Hepatocyte (in vitro differentiated cells): ENCODE data around the gene ACOXL. TPM values are rescaled to one million over a fixed set of nuclear protein-coding genes. Genes with fewer than 3 reads are reported as not detected.

ENCODE experiments used
- DNase-seq: peaks from one replicate; pipeline ENCODE4 v3.0.0-alpha.2; 2016; ENCODE audit warnings: low spot score
- H2AFZ ChIP-seq: fragments of 200-600 bp; sonication (generic); 2 replicates; pipeline ENCODE4 v1.6.0; 2016; ENCODE audit warnings: antibody characterized with exemption, mild to moderate bottlenecking
- H3K27ac ChIP-seq: fragments of 200-600 bp; sonication (generic); 2 replicates; pipeline ENCODE4 v1.5.1; 2016; ENCODE audit warnings: mild to moderate bottlenecking
- H3K27me3 ChIP-seq: fragments of 200-600 bp; sonication (generic); 2 replicates; pipeline ENCODE4 v1.6.1; 2016
- H3K36me3 ChIP-seq: fragments of 200-600 bp; sonication (generic); replicated peaks from 2 replicates; pipeline ENCODE4 v1.5.1; 2016; ENCODE audit warnings: low read depth; ENCODE audit not compliant: insufficient read depth
- H3K4me1 ChIP-seq: fragments of 200-600 bp; sonication (generic); 2 replicates; pipeline ENCODE4 v1.5.1; 2016; ENCODE audit warnings: mild to moderate bottlenecking, moderate library complexity; ENCODE audit not compliant: insufficient read depth
- H3K4me2 ChIP-seq: fragments of 200-600 bp; sonication (generic); 2 replicates; pipeline ENCODE4 v1.6.0; 2016
- H3K4me3 ChIP-seq: fragments of 200-600 bp; sonication (generic); 2 replicates; pipeline ENCODE4 v1.5.1; 2016; ENCODE audit warnings: mild to moderate bottlenecking
- H3K79me2 ChIP-seq: fragments of 200-600 bp; sonication (generic); 2 replicates; pipeline ENCODE4 v1.6.0; 2017; ENCODE audit warnings: mild to moderate bottlenecking
- H3K9me2 ChIP-seq: fragments of 200-600 bp; sonication (generic); replicated peaks from 2 replicates; pipeline ENCODE4 v1.6.0; 2017; ENCODE audit warnings: mild to moderate bottlenecking; ENCODE audit not compliant: insufficient read depth
- H3K9me3 ChIP-seq: fragments of 200-600 bp; sonication (generic); 2 replicates; pipeline ENCODE4 v1.5.1; 2016; ENCODE audit warnings: low read depth, mild to moderate bottlenecking
- H4K20me1 ChIP-seq: fragments of 200-600 bp; sonication (generic); 2 replicates; pipeline ENCODE4 v1.6.0; 2016; ENCODE audit warnings: mild to moderate bottlenecking; ENCODE audit not compliant: insufficient read depth, poor library complexity, severe bottlenecking
- EZH2 ChIP-seq: fragments of 200-600 bp; sonication (generic); IDR thresholded peaks from 2 replicates; pipeline ENCODE4 v1.6.1; 2016; ENCODE audit warnings: antibody characterized with exemption, mild to moderate bottlenecking, borderline replicate concordance
- EZH2phosphoT487 ChIP-seq: fragments of 200-600 bp; sonication (generic); IDR thresholded peaks from one replicate; pipeline ENCODE4 v1.6.1; 2018; ENCODE audit warnings: antibody characterized with exemption, mild to moderate bottlenecking, low read depth, moderate library complexity; ENCODE audit not compliant: unreplicated experiment, severe bottlenecking
- WGBS: methylation state at CpG from one replicate; pipeline ENCODE4 v1.1.6; 2016; ENCODE audit warnings: low lambda C conversion rate; ENCODE audit errors: missing lambda C conversion rate; 5-methylcytosine and 5-hydroxymethylcytosine counted together
- polyA plus RNA-seq: library from polyadenylated mRNA; unstranded; fragments of >200 nt; fragmentation: Nextera tagmentation; extraction: Ambion mirVana; gene quantifications from 2 replicates; pipeline ENCODE4 v1.2.1, GENCODE V29; 2016
- total RNA-seq: library from RNA; depleted of rRNA; stranded (reverse); fragments of >200 nt; gene quantifications from 2 replicates; pipeline ENCODE4 v1.2.3, GENCODE V29; 2014
- TF ChIP-seq, protein P1 (sequence below): fragments of 200-600 bp; sonication (generic); IDR thresholded peaks from 2 replicates; pipeline ENCODE4 v1.5.1; 2016; ENCODE audit warnings: antibody characterized with exemption, mild to moderate bottlenecking; ENCODE audit not compliant: poor library complexity

Gene ACOXL
- total and polyA plus RNA-seq, 2 experiments from 2014 or later = 0.23 to 1.1 TPM

DNA sequence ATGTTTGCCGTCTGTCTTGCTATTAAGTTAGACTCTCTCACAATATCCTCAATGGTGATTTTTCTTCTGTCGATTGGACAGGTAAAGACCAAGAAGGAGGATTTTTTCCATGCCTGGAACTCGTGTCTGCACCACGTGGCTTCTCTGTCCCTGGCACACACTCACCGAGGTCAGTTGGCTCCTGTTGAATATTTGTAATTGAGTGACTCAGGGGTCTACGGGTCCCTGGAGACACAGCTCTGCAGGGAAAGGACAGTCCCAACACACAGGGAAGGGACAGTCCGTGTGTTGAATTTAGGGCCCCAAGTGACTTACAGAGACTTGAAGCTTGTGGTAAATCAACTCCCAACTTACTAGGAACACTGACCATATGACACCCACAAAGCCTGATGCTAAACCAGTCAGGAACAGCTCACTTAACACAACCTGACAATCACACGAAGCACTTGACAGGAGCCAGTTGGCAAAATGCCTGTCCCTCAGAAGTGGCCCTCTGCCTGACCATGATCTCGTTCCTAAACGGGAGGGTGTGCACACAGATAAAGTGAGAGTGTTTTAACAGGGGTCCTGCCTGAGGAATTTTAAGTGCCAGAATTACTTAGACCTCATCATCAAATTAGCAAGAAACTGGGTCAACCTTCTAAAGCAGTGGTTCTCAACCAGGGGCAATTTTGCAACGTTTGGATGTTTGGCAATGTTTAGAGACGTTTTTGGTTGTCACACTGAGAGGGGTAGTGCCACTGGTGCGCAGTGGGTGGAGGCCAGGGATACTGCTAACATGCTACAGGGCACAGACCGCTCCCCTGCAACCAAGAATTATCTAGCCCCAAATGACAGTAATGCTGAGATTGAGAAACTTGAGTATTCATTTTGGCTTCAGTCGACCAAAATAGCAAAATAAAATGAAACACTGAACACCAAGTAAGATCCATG lies 299.4 kb downstream of the ACOXL start:
- peak overlapping the region; percentile 93 for H3K27ac ChIP-seq
- no peak for DNase-seq

GRCh38 chr2:111032721-111033429 lies 300.5 kb downstream of the ACOXL start:
- peak; percentile 84 for DNase-seq
- Histone ChIP-seq H3K36me3 (no peaks in the 10 kb centered on the region), H2AFZ (no peak overlapping the region), H3K79me2 (no peaks in the 10 kb centered on the region), H3K4me3 (no peak overlapping the region), H3K4me2 (peak overlapping the region; percentile 28), H4K20me1 (no peaks in the 10 kb centered on the region), H3K9me2 (no peaks in the 10 kb centered on the region), H3K27ac (peak overlapping the region; percentile 93), H3K4me1 (peaks cover 51% of the 10 kb centered on the region), H3K27me3 (no peaks in the 10 kb centered on the region), H3K9me3 (no peaks in the 10 kb centered on the region)
- TF ChIP-seq EZH2 = no peak
- TF ChIP-seq, protein P1, sequence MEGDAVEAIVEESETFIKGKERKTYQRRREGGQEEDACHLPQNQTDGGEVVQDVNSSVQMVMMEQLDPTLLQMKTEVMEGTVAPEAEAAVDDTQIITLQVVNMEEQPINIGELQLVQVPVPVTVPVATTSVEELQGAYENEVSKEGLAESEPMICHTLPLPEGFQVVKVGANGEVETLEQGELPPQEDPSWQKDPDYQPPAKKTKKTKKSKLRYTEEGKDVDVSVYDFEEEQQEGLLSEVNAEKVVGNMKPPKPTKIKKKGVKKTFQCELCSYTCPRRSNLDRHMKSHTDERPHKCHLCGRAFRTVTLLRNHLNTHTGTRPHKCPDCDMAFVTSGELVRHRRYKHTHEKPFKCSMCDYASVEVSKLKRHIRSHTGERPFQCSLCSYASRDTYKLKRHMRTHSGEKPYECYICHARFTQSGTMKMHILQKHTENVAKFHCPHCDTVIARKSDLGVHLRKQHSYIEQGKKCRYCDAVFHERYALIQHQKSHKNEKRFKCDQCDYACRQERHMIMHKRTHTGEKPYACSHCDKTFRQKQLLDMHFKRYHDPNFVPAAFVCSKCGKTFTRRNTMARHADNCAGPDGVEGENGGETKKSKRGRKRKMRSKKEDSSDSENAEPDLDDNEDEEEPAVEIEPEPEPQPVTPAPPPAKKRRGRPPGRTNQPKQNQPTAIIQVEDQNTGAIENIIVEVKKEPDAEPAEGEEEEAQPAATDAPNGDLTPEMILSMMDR = no peak
- TF ChIP-seq EZH2phosphoT487 = no peak
- 85% methylated on average over 8 of the region's 8 CpGs for WGBS

More for the DNA sequence above, 299.4 kb downstream of the ACOXL start:
- Histone ChIP-seq H3K9me3 (no peaks in the 10 kb centered on the region), H3K9me2 (no peaks in the 10 kb centered on the region), H2AFZ (no peak overlapping the region), H3K4me2 (no peak overlapping the region), H4K20me1 (no peaks in the 10 kb centered on the region), H3K4me1 (peaks cover 51% of the 10 kb centered on the region), H3K79me2 (no peaks in the 10 kb centered on the region), H3K36me3 (no peaks in the 10 kb centered on the region), H3K4me3 (no peak overlapping the region), H3K27me3 (no peaks in the 10 kb centered on the region)
- WGBS = 79% methylated on average over 15 of the region's 15 CpGs
- TF ChIP-seq, protein P1 = no peak
- TF ChIP-seq EZH2phosphoT487 (no peak), EZH2 (no peak)

GRCh38 chr2:111034146-111034545 lies 301.8 kb downstream of the ACOXL start:
- peaks cover 48% of the 10 kb centered on the region for H3K4me1 ChIP-seq
- WGBS = 79% methylated on average over 4 of the region's 4 CpGs
- H2AFZ ChIP-seq = no peak overlapping the region
- no peak for DNase-seq
- no peaks in the 10 kb centered on the region for H3K27me3 ChIP-seq
- H3K27ac ChIP-seq = peak overlapping the region; percentile 93
- H3K4me2 ChIP-seq = no peak overlapping the region
- no peaks in the 10 kb centered on the region for H3K36me3 ChIP-seq
- no peak overlapping the region for H3K4me3 ChIP-seq
- TF ChIP-seq, protein P1 = no peak
- TF ChIP-seq EZH2phosphoT487 (no peak), EZH2 (no peak)
- H3K9me3 ChIP-seq = no peaks in the 10 kb centered on the region
- no peaks in the 10 kb centered on the region for H3K79me2 ChIP-seq
- no peaks in the 10 kb centered on the region for H4K20me1 ChIP-seq
- H3K9me2 ChIP-seq = no peaks in the 10 kb centered on the region
